ENCODE results near the gene B9D1. TPM values are rescaled to one million over a fixed set of nuclear protein-coding genes. Genes with fewer than 3 reads are reported as not detected.

The B9D1 gene
- total and polyA plus RNA-seq, 3 donors from 2014 or later: 42.1 to 132 (median 59.9) TPM

DNA sequence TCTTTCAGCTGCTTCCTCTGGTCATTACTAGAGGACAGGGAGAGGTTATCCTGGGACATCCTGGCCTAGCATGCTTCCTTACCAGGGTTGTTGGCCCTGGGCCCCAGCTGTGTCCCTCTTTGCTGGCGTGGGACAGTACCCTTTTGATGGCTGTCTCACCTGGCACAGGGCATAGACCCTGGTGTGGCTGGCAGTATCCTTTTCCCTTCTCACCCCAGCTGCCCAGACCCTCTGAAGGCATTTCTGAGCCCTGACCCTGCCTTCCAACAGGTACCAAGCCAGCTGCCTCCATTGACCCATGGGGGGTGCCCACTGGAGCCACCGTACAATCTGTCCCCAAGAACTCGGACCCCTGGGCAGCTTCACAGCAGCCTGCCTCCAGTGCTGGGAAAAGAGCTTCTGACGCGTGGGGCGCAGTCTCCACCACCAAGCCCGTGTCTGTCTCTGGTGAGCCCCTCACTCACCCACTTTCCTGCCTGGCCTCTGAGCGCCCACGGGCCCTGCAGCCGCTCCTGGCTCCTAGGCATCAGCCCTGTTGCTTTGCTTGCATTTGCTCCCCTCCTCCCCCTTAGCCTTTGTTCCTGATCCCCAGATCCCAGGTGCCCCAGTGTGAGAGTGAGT lies 34.0 kb downstream of the B9D1 start:
- no peak for TF ChIP-seq CTCF (IDR thresholded peaks at IDR 0.05)
- no peak for TF ChIP-seq POLR2A (IDR thresholded peaks at IDR 0.05)
- H3K27me3 ChIP-seq: no peaks in the 10 kb centered on the region
- DNase-seq: no peak
- H3K27ac ChIP-seq: no peak overlapping the region
- 85 to 97% methylated on average over 8 to 10 of the region's 10 CpGs for WGBS, 2 donors
- H3K36me3 ChIP-seq (ENCODE audit: low read depth, missing control alignments): no peaks in the 10 kb centered on the region
- peaks cover 6% of the 10 kb centered on the region for H3K4me1 ChIP-seq
- intact Hi-C loops (cut with DNase I; ENCODE audit: low total_unique reads): no loop called here
- no peaks in the 10 kb centered on the region for H3K9me3 ChIP-seq
- H3K4me3 ChIP-seq: no peak overlapping the region

- intact Hi-C loops (cut with DNase I; ENCODE audit: low total_unique reads): no loop called here
- H3K36me3 ChIP-seq (ENCODE audit: low read depth, missing control alignments): no peaks in the 10 kb centered on the region
- H3K4me3 ChIP-seq: no peak overlapping the region
- H3K4me1 ChIP-seq: peaks cover 6% of the 10 kb centered on the region
- TF ChIP-seq POLR2A (IDR thresholded peaks at IDR 0.05) (no peak), CTCF (IDR thresholded peaks at IDR 0.05) (no peak)
- H3K9me3 ChIP-seq: no peaks in the 10 kb centered on the region
- H3K27ac ChIP-seq: no peak overlapping the region
- H3K27me3 ChIP-seq: no peaks in the 10 kb centered on the region
- 86 to 90% methylated on average over 14 of the region's 14 CpGs for WGBS, 2 donors
- DNase-seq: no peak
Measured at GRCh38 chr17:19327031-19327783, 35.3 kb downstream of the B9D1 start.

DNA sequence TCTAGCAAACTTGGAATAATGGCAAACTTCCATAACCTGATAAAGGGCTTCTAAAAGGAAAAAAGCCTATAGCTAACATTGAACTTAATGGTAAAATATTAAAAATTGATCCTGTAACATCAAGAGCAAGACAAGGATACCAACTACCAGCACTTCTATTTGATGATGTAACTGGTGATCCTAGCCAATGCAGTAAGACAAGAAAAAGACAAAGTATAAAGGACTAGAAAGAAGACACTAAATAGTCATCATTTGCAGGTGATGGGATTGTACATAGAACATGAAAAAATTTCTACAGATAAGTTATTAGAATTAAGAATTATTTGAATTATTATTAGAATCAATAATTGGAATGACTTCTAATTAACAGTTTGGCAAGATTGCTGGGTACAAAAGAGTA lies 37.0 kb downstream of the B9D1 start:
- intact Hi-C loops (cut with DNase I; ENCODE audit: low total_unique reads): no loop called here

DNA sequence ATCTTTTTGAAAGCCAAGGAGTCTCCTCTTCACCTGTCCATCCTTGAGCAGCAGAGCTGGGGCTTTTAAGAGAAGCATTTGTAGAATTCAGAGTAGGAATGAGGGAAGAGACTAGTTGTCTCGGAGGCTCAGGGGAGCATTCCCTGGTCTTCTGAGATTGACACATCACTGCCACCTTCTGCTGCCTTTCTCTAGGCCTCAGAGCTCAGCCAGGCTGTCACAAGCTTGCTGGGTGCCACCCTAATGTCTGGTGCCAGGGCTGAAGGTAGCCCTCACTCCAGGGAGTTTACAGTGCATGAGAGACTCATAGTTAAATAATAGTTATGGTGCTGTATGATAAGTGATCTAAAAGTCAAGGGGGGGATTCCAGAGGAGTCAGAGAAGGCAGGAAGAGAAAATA lies 39.7 kb downstream of the B9D1 start:
- no peaks in the 10 kb centered on the region for H3K27me3 ChIP-seq
- peaks cover under 1% of the 10 kb centered on the region for H3K4me1 ChIP-seq
- WGBS, 2 donors: 95 to 100% methylated on average over 1 of the region's 1 CpG
- H3K36me3 ChIP-seq (ENCODE audit: low read depth, missing control alignments): no peaks in the 10 kb centered on the region
- H3K9me3 ChIP-seq: no peaks in the 10 kb centered on the region
- DNase-seq: no peak
- intact Hi-C loops (cut with DNase I; ENCODE audit: low total_unique reads): no loop called here
- TF ChIP-seq POLR2A (IDR thresholded peaks at IDR 0.05) (no peak), CTCF (IDR thresholded peaks at IDR 0.05) (no peak)
- H3K4me3 ChIP-seq: no peak overlapping the region
- no peak overlapping the region for H3K27ac ChIP-seq

More for the DNA sequence above, 37.0 kb downstream of the B9D1 start:
- TF ChIP-seq POLR2A (IDR thresholded peaks at IDR 0.05): no peak
- no peak for TF ChIP-seq CTCF (IDR thresholded peaks at IDR 0.05)
- no peaks in the 10 kb centered on the region for H3K36me3 ChIP-seq (ENCODE audit: low read depth, missing control alignments)
- no peaks in the 10 kb centered on the region for H3K9me3 ChIP-seq
- no peak overlapping the region for H3K27ac ChIP-seq
- H3K27me3 ChIP-seq: no peaks in the 10 kb centered on the region
- DNase-seq: no peak
- H3K4me1 ChIP-seq: peaks cover 4% of the 10 kb centered on the region
- no peak overlapping the region for H3K4me3 ChIP-seq

DNA sequence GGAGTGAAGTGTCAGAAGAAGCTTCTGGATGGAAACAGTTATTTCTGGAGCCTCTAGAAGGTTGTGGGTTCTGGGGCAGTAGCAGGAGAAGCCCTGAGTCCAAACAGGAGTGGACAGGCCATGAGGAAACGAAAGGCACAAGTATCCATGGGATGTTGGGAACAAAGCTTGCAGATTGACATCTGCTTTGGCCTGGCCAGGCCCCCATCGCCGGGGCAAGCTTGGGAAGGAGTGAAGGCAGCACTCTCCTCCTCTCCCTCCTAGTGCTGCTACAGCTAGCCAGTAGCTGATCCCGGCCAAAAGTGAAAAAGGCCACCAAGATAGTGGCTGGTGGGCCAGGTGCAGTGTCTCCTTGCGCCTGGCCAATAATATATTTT lies 40.4 kb downstream of the B9D1 start:
- peaks cover 8% of the 10 kb centered on the region for H3K4me1 ChIP-seq
- no peak overlapping the region for H3K27ac ChIP-seq
- intact Hi-C loops (cut with DNase I; ENCODE audit: low total_unique reads): no loop called here
- 95 to 99% methylated on average over 5 of the region's 5 CpGs for whole genome bisulfite sequencing, 2 donors
- no peak for DNase-seq
- H3K36me3 ChIP-seq (ENCODE audit: low read depth, missing control alignments): no peaks in the 10 kb centered on the region
- TF ChIP-seq POLR2A (IDR thresholded peaks at IDR 0.05) (no peak), CTCF (IDR thresholded peaks at IDR 0.05) (no peak)
- H3K4me3 ChIP-seq: no peak overlapping the region
- no peaks in the 10 kb centered on the region for H3K9me3 ChIP-seq
- no peaks in the 10 kb centered on the region for H3K27me3 ChIP-seq

Measured in testis (tissue), 3 donors.